Body of pancreas (tissue), 4 donors: ENCODE measurements around the gene MARCKS.

Source experiments
- CTCF ChIP-seq, 7 experiments: fragments of 450-650 bp in 4 of 7; fragments of 200-600 bp in 3 of 7; sonication (generic) in 3 of 7; IDR thresholded peaks; one replicate each; pipeline ENCODE4 v1.5.1; 2016 to 2019; ENCODE audit warnings: antibody characterized with exemption in 7 of 7
- POLR2A ChIP-seq, 3 donors: fragments of 450-650 bp; IDR thresholded peaks; one replicate each; pipeline ENCODE4 v1.6.1; 2016; ENCODE audit warnings: antibody characterized with exemption in 3 of 3, mild to moderate bottlenecking in 2 of 3

- TF ChIP-seq CTCF (IDR thresholded peaks at IDR 0.05) (no peak), POLR2A (IDR thresholded peaks at IDR 0.05) (no peak)
Observed at GRCh38 chr6:113842165-113842564, 15.0 kb upstream of the MARCKS start.
